Measurements from ENCODE around the gene LPIN2. TPM values are rescaled to one million over a fixed set of nuclear protein-coding genes. Genes with fewer than 3 reads are reported as not detected.

LPIN2 gene
- total RNA-seq, 1 experiment from 2014 or later: 13.1 TPM

- CTCF ChIA-PET: interaction anchor here (1.2 to 1.3 kb wide), 2 partner anchors 46 to 111 kb away, joined by 3 to 5 read pairs; no protein-coding TSS in a partner anchor
- no TSS peak for BruUV-seq (replicated peaks)
- Mint-ChIP-seq H3K9me3 (ENCODE audit: unreplicated experiment) (peaks cover 4% of the 10 kb centered on the region), H3K27me3 (ENCODE audit: insufficient read depth, unreplicated experiment) (no peaks in the 10 kb centered on the region), H3K4me1 (ENCODE audit: insufficient read depth, unreplicated experiment) (peaks cover 6% of the 10 kb centered on the region), H3K4me3 (ENCODE audit: unreplicated experiment) (no peak overlapping the region), H3K27ac (ENCODE audit: low read depth, unreplicated experiment) (no peak overlapping the region), H3K36me3 (ENCODE audit: insufficient read depth, unreplicated experiment) (peaks cover 4% of the 10 kb centered on the region)
- TF ChIP-seq, protein P1, sequence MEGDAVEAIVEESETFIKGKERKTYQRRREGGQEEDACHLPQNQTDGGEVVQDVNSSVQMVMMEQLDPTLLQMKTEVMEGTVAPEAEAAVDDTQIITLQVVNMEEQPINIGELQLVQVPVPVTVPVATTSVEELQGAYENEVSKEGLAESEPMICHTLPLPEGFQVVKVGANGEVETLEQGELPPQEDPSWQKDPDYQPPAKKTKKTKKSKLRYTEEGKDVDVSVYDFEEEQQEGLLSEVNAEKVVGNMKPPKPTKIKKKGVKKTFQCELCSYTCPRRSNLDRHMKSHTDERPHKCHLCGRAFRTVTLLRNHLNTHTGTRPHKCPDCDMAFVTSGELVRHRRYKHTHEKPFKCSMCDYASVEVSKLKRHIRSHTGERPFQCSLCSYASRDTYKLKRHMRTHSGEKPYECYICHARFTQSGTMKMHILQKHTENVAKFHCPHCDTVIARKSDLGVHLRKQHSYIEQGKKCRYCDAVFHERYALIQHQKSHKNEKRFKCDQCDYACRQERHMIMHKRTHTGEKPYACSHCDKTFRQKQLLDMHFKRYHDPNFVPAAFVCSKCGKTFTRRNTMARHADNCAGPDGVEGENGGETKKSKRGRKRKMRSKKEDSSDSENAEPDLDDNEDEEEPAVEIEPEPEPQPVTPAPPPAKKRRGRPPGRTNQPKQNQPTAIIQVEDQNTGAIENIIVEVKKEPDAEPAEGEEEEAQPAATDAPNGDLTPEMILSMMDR (IDR thresholded peaks at IDR 0.05; ENCODE audit: unreplicated experiment): no peak
- POLR2A ChIA-PET: no interaction called here
- intact Hi-C loops (cut with micrococcal nuclease): no loop called here
- DNase-seq (ENCODE audit: unreplicated experiment): no peak
Measured at GRCh38 chr18:3059272-3059671, 46.3 kb upstream of the LPIN2 start.

- POLR2A ChIA-PET: no interaction called here
- TF ChIP-seq, protein P1 (IDR thresholded peaks at IDR 0.05; ENCODE audit: unreplicated experiment): no peak
- H3K27ac Mint-ChIP-seq (ENCODE audit: low read depth, unreplicated experiment): no peak overlapping the region
- BruUV-seq (replicated peaks): no TSS peak
- no peaks in the 10 kb centered on the region for H3K27me3 Mint-ChIP-seq (ENCODE audit: insufficient read depth, unreplicated experiment)
- H3K36me3 Mint-ChIP-seq (ENCODE audit: insufficient read depth, unreplicated experiment): peaks cover 7% of the 10 kb centered on the region
- no peak for DNase-seq (ENCODE audit: unreplicated experiment)
- H3K4me1 Mint-ChIP-seq (ENCODE audit: insufficient read depth, unreplicated experiment): peaks cover 6% of the 10 kb centered on the region
- CTCF ChIA-PET: interaction anchor here (1.3 kb wide), 1 partner anchor 111 kb away, joined by 5 read pairs; no protein-coding TSS in a partner anchor
- intact Hi-C loops (cut with micrococcal nuclease): no loop called here
- peaks cover 10% of the 10 kb centered on the region for H3K9me3 Mint-ChIP-seq (ENCODE audit: unreplicated experiment)
- H3K4me3 Mint-ChIP-seq (ENCODE audit: unreplicated experiment): no peak overlapping the region
Measured at GRCh38 chr18:3058328-3059191, 45.6 kb upstream of the LPIN2 start.

DNA sequence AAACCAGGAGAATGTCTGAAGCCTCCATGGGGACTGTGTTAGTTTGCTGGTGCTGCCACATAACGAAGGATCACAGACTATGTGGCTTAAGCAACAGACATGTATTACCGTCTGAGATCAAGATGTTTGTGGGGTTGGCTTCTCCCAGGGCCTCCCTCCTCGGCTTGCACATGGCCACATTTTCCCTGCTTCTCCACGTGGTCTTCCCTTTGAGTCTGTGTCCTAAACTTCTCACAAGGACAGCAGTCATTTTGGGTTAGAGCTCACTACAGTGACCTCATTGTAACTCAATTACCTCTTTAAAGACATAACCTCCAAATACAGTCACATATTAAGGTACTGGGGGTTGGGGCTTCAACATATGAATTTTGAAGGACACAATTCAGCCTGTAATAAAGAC, 44.6 kb upstream of the LPIN2 start:
- H3K4me3 Mint-ChIP-seq (ENCODE audit: unreplicated experiment): no peak overlapping the region
- CTCF ChIA-PET: interaction anchor here (0.6 to 0.7 kb wide), 3 partner anchors 95 to 574 kb away, joined by 3 read pairs; no protein-coding TSS in a partner anchor
- H3K27me3 Mint-ChIP-seq (ENCODE audit: insufficient read depth, unreplicated experiment): no peaks in the 10 kb centered on the region

DNA sequence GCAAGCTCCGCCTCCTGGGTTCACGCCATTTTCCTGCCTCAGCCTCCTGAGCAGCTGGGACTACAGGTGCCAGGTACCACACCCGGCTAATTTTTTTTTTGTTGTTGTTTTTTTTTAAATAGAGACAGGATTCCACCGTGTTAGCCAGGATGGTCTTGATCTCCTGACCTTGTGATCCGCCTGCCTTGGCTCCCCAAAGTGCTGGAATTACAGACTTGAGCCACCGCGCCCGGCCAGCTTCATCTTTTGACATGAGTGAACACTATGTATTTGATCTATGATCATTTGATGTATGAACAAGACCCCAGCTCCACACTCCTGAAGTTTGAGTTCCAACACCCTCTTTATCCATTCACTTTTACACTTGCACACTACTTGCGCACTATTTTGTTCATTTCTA, 43.4 kb upstream of the LPIN2 start:
- peaks cover 6% of the 10 kb centered on the region for H3K4me1 Mint-ChIP-seq (ENCODE audit: insufficient read depth, unreplicated experiment)
- BruUV-seq (replicated peaks): no TSS peak
- peaks cover 17% of the 10 kb centered on the region for H3K9me3 Mint-ChIP-seq (ENCODE audit: unreplicated experiment)
- TF ChIP-seq, protein P1 (IDR thresholded peaks at IDR 0.05; ENCODE audit: unreplicated experiment): no peak
- H3K27ac Mint-ChIP-seq (ENCODE audit: low read depth, unreplicated experiment): no peak overlapping the region
- H3K36me3 Mint-ChIP-seq (ENCODE audit: insufficient read depth, unreplicated experiment): peaks cover 7% of the 10 kb centered on the region
- intact Hi-C loops (cut with micrococcal nuclease): no loop called here
- ChIA-PET POLR2A (interaction anchor here (0.6 kb wide), 1 partner anchor 190 kb away, joined by 3 read pairs; no protein-coding TSS in a partner anchor), CTCF (interaction anchor here (0.6 to 1.0 kb wide), 3 partner anchors 8 to 242 kb away, joined by 3 read pairs; no protein-coding TSS in a partner anchor)
- H3K4me3 Mint-ChIP-seq (ENCODE audit: unreplicated experiment): no peak overlapping the region
- no peak for DNase-seq (ENCODE audit: unreplicated experiment)
- no peaks in the 10 kb centered on the region for H3K27me3 Mint-ChIP-seq (ENCODE audit: insufficient read depth, unreplicated experiment)

More for the DNA sequence above, 44.6 kb upstream of the LPIN2 start:
- no TSS peak for BruUV-seq (replicated peaks)
- Mint-ChIP-seq H3K27ac (ENCODE audit: low read depth, unreplicated experiment) (no peak overlapping the region), H3K9me3 (ENCODE audit: unreplicated experiment) (peaks cover 17% of the 10 kb centered on the region), H3K4me1 (ENCODE audit: insufficient read depth, unreplicated experiment) (peaks cover under 1% of the 10 kb centered on the region), H3K36me3 (ENCODE audit: insufficient read depth, unreplicated experiment) (peaks cover 7% of the 10 kb centered on the region)
- TF ChIP-seq, protein P1 (IDR thresholded peaks at IDR 0.05; ENCODE audit: unreplicated experiment): no peak
- no peak for DNase-seq (ENCODE audit: unreplicated experiment)
- POLR2A ChIA-PET: no interaction called here
- intact Hi-C loops (cut with micrococcal nuclease): no loop called here
